Middle frontal gyrus (tissue), 1 donor: ENCODE data around the gene FHL1.
A peak's percentile ranks its signal among the peaks of the same experiment; 100 is the strongest.

ENCODE experiments used
- DNase-seq: peaks from one replicate; pipeline ENCODE4 v3.0.0-alpha.2; 2015; ENCODE audit warnings: low spot score; ENCODE audit errors: extremely low spot score

The FHL1 gene

GRCh38 chrX:136251041-136251991 is 104.0 kb downstream of the FHL1 start, which contains the start of gene MAP7D3:
Gene MAP7D3 (minus strand): TSS chrX:136251400. CDS start chrX:136251358, 42 bp downstream.
- no peak for DNase-seq

DNA sequence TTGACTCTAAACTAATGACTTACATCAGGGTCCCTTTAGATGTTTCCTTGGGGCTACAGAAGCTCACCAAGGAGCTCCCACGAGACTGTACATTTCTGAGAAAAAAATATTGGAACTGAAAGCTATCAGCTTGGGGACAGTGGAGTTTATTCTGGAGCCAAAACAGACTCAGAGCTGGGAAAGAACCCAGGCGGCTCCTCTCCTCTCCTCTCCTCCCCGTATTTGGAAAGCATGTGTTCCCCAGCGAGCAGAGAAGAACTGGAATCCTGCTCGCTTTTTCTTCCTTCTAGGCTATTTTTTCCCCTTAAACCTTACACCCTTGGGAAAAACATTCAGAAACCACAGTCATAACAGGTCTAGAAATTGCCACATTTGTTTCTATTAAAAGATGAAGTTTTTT is 108.2 kb downstream of the FHL1 start:
- DNase-seq, result no peak

GRCh38 chrX:136256026-136256425 is 108.7 kb downstream of the FHL1 start:
- no peak for DNase-seq

DNA sequence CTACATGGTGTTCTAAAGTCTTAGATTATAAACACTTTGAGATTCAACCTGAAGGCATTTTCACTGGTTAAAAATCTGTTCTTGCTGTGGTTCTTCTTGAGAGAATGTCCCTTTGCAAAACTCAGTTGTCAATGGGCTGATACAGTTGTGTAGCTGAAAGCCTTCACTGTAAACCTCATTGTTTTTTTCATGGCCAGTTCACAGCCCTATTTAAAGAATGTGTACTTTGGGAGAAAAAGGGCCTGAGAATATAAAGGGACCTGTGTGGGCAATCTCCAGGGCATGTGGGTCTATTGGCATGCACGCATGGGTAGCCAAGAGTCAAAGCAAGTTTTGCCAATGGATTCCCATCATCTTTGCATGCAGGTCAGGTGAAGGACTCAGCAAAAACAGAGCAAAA is 111.6 kb downstream of the FHL1 start:
- DNase-seq, result no peak

- DNase-seq, result no peak
These were observed 112.2 kb downstream of the FHL1 start for GRCh38 chrX:136259543-136259942.

DNA sequence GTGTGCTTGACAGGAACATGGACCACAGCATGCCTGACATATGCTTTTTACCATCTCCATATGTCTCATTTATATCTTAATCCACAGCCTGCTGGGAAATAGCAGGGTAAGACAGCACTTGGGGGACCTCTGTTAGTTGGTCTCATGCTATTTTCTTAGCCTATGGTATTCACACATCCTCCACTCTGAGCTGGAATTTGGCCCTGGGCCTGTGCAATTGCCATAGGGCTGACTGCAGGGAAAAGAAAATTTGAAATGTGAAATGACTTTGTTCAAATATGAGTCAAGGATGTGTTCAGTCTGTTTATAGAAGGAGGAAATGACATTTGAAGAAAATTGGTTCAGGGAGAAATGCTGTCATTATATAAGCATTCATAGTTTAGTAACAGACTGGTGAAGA is 113.4 kb downstream of the FHL1 start:
- DNase-seq, result peak; percentile 14
